Neural progenitor cell (in vitro differentiated cells): ENCODE results near the gene PDE11A. TPM values are rescaled to one million over a fixed set of nuclear protein-coding genes. Genes with fewer than 3 reads are reported as not detected.

ENCODE experiments used
- DNase-seq: peaks from one replicate; pipeline ENCODE4 v3.0.0-alpha.2; 2016; ENCODE audit warnings: low spot score
- H2AFZ ChIP-seq: fragments of 200-600 bp; sonication (generic); replicated peaks from 2 replicates; pipeline ENCODE4 v1.6.1; 2016; ENCODE audit warnings: antibody characterized with exemption
- H3F3A ChIP-seq: fragments of 200-600 bp; sonication (generic); 2 replicates; pipeline ENCODE4 v1.6.1; 2016; ENCODE audit warnings: antibody characterized with exemption, low read depth
- H3K27ac ChIP-seq: fragments of 200-600 bp; sonication (generic); 2 replicates; pipeline ENCODE4 v1.5.1; 2016; ENCODE audit warnings: mild to moderate bottlenecking
- H3K27me3 ChIP-seq: fragments of 200-600 bp; sonication (generic); 2 replicates; pipeline ENCODE4 v1.6.1; 2016; ENCODE audit warnings: mild to moderate bottlenecking, moderate library complexity
- H3K36me3 ChIP-seq: fragments of 200-600 bp; sonication (generic); 2 replicates; pipeline ENCODE4 v1.5.1; 2016
- H3K4me1 ChIP-seq: fragments of 200-600 bp; sonication (generic); 2 replicates; pipeline ENCODE4 v1.6.1; 2016; ENCODE audit warnings: mixed run types
- H3K4me2 ChIP-seq: fragments of 200-600 bp; sonication (generic); 2 replicates; pipeline ENCODE4 v1.6.1; 2016
- H3K4me3 ChIP-seq: fragments of 200-600 bp; sonication (generic); 2 replicates; pipeline ENCODE4 v1.5.1; 2016
- H3K79me2 ChIP-seq: fragments of 200-600 bp; sonication (generic); 2 replicates; pipeline ENCODE4 v1.6.1; 2016; ENCODE audit warnings: low read depth
- H3K9ac ChIP-seq: fragments of 200-600 bp; sonication (generic); 2 replicates; pipeline ENCODE4 v1.6.1; 2016
- H3K9me3 ChIP-seq: fragments of 200-600 bp; sonication (generic); 2 replicates; pipeline ENCODE4 v1.5.1; 2016; ENCODE audit warnings: low read depth
- H4K20me1 ChIP-seq: fragments of 200-600 bp; sonication (generic); 2 replicates; pipeline ENCODE4 v1.6.1; 2016; ENCODE audit warnings: low read depth
- H3K27ac Mint-ChIP-seq: 3 replicates; pipeline ENCODE4 v1.8.0; 2021; ENCODE audit warnings: mixed read lengths
- H3K27me3 Mint-ChIP-seq: 2 replicates; pipeline ENCODE4 v1.8.0; 2022; ENCODE audit warnings: low read depth, mild to moderate bottlenecking, inconsistent platforms, moderate library complexity, mixed read lengths; ENCODE audit not compliant: insufficient read depth
- H3K36me3 Mint-ChIP-seq: 3 replicates; pipeline ENCODE4 v1.8.0; 2021; ENCODE audit warnings: mixed read lengths
- H3K4me1 Mint-ChIP-seq: 3 replicates; pipeline ENCODE4 v1.8.0; 2021; ENCODE audit warnings: mixed read lengths
- H3K4me3 Mint-ChIP-seq: 3 replicates; pipeline ENCODE4 v1.8.0; 2021; ENCODE audit warnings: mild to moderate bottlenecking, moderate library complexity, mixed read lengths
- H3K9me3 Mint-ChIP-seq: 3 replicates; pipeline ENCODE4 v1.8.0; 2020; ENCODE audit warnings: mixed read lengths
- EZH2 ChIP-seq: fragments of 200-600 bp; sonication (generic); IDR thresholded peaks from 2 replicates; pipeline ENCODE4 v1.6.1; 2017; ENCODE audit warnings: antibody characterized with exemption, mild to moderate bottlenecking, moderate library complexity
- EZH2phosphoT487 ChIP-seq: fragments of 200-600 bp; sonication (generic); IDR thresholded peaks from 2 replicates; pipeline ENCODE4 v1.6.1; 2017; ENCODE audit warnings: antibody characterized with exemption
- total RNA-seq: library from RNA; depleted of rRNA; stranded (reverse); fragments of >200 nt; gene quantifications from 2 replicates; pipeline ENCODE4 v1.2.3, GENCODE V29; 2015; ENCODE audit warnings: low replicate concordance
- TF ChIP-seq, protein P1 (sequence below): fragments of 200-600 bp; sonication (generic); IDR thresholded peaks from 2 replicates; pipeline ENCODE4 v1.5.1; 2017; ENCODE audit warnings: antibody characterized with exemption, mild to moderate bottlenecking

Gene PDE11A
- total RNA-seq, 1 donor from 2014 or later: 0.13 TPM

DNA sequence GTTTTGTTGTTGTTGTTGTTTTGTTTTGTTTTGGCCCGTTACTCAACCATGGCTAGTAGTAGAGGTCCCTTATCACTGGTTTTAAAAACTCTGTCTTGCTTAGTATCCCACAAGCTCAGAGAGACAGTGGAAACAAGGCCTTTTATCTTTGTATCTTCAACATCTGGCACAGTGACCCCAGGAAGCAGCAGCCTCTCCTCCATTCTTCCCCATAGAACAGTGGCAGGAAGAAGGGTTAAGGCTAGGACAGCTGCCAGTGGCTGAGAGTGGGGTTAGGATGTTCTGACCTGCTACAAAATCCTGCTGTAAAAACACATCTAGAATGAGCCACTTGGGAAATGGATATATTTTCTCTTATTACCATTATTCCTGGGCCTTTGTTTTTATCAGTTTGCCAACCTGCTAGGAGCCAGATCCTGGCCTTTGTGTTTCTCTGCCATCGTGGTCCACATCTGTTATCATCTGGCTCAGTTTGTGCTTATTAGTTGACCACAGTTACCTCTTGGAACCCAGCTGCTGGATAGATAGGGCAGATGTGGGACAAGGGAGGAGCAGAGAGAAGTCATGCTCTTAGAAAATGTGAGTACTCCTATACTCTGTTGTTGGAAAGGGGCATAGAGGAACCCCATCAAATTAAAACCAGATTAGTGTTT is 433.2 kb downstream of the PDE11A start:
- H3K27ac Mint-ChIP-seq: no peak overlapping the region
- peaks cover 4% of the 10 kb centered on the region for H3K27me3 Mint-ChIP-seq
- DNase-seq: no peak
- H3K27ac ChIP-seq: no peak overlapping the region
- no peaks in the 10 kb centered on the region for H3K36me3 ChIP-seq
- H4K20me1 ChIP-seq: no peaks in the 10 kb centered on the region
- H3K36me3 Mint-ChIP-seq: no peaks in the 10 kb centered on the region
- no peaks in the 10 kb centered on the region for H3K4me1 ChIP-seq
- no peak overlapping the region for H3K9ac ChIP-seq
- H3K4me3 Mint-ChIP-seq: no peak overlapping the region
- peaks cover 8% of the 10 kb centered on the region for H3K9me3 Mint-ChIP-seq
- no peak overlapping the region for H3K4me2 ChIP-seq
- H3K4me3 ChIP-seq: no peak overlapping the region
- no peaks in the 10 kb centered on the region for H3K79me2 ChIP-seq
- H3K4me1 Mint-ChIP-seq: no peaks in the 10 kb centered on the region
- peak overlapping the region; percentile 2 for H2AFZ ChIP-seq
- H3K27me3 ChIP-seq: no peaks in the 10 kb centered on the region
- H3K9me3 ChIP-seq: no peaks in the 10 kb centered on the region
- no peak for TF ChIP-seq EZH2
- TF ChIP-seq, protein P1, sequence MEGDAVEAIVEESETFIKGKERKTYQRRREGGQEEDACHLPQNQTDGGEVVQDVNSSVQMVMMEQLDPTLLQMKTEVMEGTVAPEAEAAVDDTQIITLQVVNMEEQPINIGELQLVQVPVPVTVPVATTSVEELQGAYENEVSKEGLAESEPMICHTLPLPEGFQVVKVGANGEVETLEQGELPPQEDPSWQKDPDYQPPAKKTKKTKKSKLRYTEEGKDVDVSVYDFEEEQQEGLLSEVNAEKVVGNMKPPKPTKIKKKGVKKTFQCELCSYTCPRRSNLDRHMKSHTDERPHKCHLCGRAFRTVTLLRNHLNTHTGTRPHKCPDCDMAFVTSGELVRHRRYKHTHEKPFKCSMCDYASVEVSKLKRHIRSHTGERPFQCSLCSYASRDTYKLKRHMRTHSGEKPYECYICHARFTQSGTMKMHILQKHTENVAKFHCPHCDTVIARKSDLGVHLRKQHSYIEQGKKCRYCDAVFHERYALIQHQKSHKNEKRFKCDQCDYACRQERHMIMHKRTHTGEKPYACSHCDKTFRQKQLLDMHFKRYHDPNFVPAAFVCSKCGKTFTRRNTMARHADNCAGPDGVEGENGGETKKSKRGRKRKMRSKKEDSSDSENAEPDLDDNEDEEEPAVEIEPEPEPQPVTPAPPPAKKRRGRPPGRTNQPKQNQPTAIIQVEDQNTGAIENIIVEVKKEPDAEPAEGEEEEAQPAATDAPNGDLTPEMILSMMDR: no peak
- no peak for TF ChIP-seq EZH2phosphoT487
- H3F3A ChIP-seq: no peaks in the 10 kb centered on the region

DNA sequence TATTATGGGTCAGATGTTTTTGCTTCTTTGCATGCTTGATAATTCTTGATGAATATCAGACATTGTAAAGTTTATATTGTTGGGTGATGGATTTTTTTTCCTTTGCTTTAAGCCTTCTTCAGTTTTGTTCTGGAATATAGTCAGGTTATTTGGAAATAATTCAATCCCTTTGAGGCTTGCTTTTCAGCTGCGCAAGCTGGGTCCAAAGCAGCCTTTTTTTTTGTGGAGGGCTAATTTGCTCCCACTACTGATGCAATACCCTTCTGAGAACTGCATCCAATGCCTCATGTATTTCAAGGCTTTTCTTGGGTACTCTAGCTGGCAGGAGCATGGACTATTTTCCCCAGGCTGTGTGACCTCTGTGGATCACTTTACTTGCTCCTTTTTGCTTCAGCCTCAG is 434.1 kb downstream of the PDE11A start:
- H2AFZ ChIP-seq: peak overlapping the region; percentile 2

DNA sequence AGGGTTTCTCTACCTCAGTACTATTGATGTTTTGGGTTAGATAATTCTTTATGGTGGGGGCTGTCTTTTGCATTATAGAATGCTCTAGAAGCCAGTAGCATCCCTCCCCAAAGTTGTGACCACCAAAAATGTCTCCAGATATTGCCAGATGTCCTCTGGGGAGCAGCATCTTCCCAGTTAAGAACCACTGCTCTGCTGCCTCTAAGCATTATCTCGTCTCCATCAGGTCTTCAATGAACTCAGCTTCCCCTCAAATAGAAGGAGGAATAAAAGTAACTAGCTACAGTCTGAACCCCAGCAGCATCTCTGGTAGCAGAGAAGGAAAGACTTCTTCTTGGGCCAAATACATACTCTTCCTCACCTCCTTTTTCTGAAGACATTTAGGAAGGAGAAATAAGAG is 435.9 kb downstream of the PDE11A start:
- TF ChIP-seq EZH2phosphoT487 (no peak), EZH2 (no peak)
- TF ChIP-seq, protein P1: no peak
- H3K4me3 ChIP-seq: no peak overlapping the region
- H3K4me2 ChIP-seq: no peak overlapping the region
- Mint-ChIP-seq H3K36me3 (no peaks in the 10 kb centered on the region), H3K27ac (no peak overlapping the region), H3K4me3 (no peak overlapping the region), H3K4me1 (peaks cover 4% of the 10 kb centered on the region), H3K27me3 (peaks cover 2% of the 10 kb centered on the region), H3K9me3 (no peaks in the 10 kb centered on the region)
- no peaks in the 10 kb centered on the region for H3K27me3 ChIP-seq
- H3K79me2 ChIP-seq: no peaks in the 10 kb centered on the region
- H4K20me1 ChIP-seq: no peaks in the 10 kb centered on the region
- no peak for DNase-seq
- H3K4me1 ChIP-seq: peaks cover 6% of the 10 kb centered on the region
- H3K36me3 ChIP-seq: no peaks in the 10 kb centered on the region
- no peak overlapping the region for H3K27ac ChIP-seq
- H3K9me3 ChIP-seq: no peaks in the 10 kb centered on the region
- H3F3A ChIP-seq: no peaks in the 10 kb centered on the region
- no peak overlapping the region for H3K9ac ChIP-seq
- no peak overlapping the region for H2AFZ ChIP-seq

More for the DNA sequence above, 434.1 kb downstream of the PDE11A start:
- Mint-ChIP-seq H3K4me1 (peaks cover 4% of the 10 kb centered on the region), H3K27ac (no peak overlapping the region), H3K4me3 (no peak overlapping the region), H3K9me3 (peaks cover 8% of the 10 kb centered on the region), H3K27me3 (peaks cover 2% of the 10 kb centered on the region), H3K36me3 (no peaks in the 10 kb centered on the region)
- Histone ChIP-seq H3K4me3 (no peak overlapping the region), H3K27me3 (no peaks in the 10 kb centered on the region), H3K4me1 (peaks cover 6% of the 10 kb centered on the region), H3K4me2 (no peak overlapping the region), H3K9ac (no peak overlapping the region), H4K20me1 (no peaks in the 10 kb centered on the region), H3K79me2 (no peaks in the 10 kb centered on the region), H3K9me3 (no peaks in the 10 kb centered on the region), H3K36me3 (no peaks in the 10 kb centered on the region), H3F3A (no peaks in the 10 kb centered on the region), H3K27ac (no peak overlapping the region)
- no peak for DNase-seq
- TF ChIP-seq EZH2: no peak
- TF ChIP-seq, protein P1: no peak
- TF ChIP-seq EZH2phosphoT487: no peak
